HCT116 (cell line): Measurements from ENCODE around the gene PDE4B.

ENCODE experiments used
- CBX3 ChIP-seq: IDR thresholded peaks from 2 replicates; pipeline ENCODE4 v1.6.1; 2012; ENCODE audit warnings: low read depth
- EZH2 ChIP-seq: fragments of 200-600 bp; sonication (generic); IDR thresholded peaks from 2 replicates; pipeline ENCODE4 v1.6.1; 2017; ENCODE audit warnings: antibody characterized with exemption, mixed run types
- POLR2A ChIP-seq: IDR thresholded peaks from 2 replicates; pipeline ENCODE4 v1.7.0; 2011; ENCODE audit warnings: borderline replicate concordance; ENCODE audit not compliant: insufficient read depth, insufficient read length; ENCODE audit errors: extremely low read depth
- RAD21 ChIP-seq: IDR thresholded peaks from 2 replicates; pipeline ENCODE4 v1.6.1; 2012; ENCODE audit warnings: low read depth, mild to moderate bottlenecking
- SP1 ChIP-seq: IDR thresholded peaks from 2 replicates; pipeline ENCODE4 v1.6.1; 2012; ENCODE audit warnings: low read depth
- TF ChIP-seq, protein P1 (sequence below), 3 experiments: fragments of 200-600 bp in 1 of 3; sonication (generic) in 1 of 3; IDR thresholded peaks in 2 of 3; conservative IDR thresholded peaks in 1 of 3; 2 replicates each; pipeline ENCODE4 v1.5.1; 2012 to 2017; ENCODE audit warnings: low read depth in 2 of 3, low read length in 2 of 3, antibody characterized with exemption in 1 of 3, borderline replicate concordance in 1 of 3, control low read depth in 1 of 3, mild to moderate bottlenecking in 1 of 3, mixed read lengths in 1 of 3, mixed run types in 1 of 3, moderate library complexity in 1 of 3; ENCODE audit not compliant: insufficient read depth in 1 of 3
- TF ChIP-seq, protein P2 (sequence below): IDR thresholded peaks from 2 replicates; pipeline ENCODE4 v1.6.1; 2012

DNA sequence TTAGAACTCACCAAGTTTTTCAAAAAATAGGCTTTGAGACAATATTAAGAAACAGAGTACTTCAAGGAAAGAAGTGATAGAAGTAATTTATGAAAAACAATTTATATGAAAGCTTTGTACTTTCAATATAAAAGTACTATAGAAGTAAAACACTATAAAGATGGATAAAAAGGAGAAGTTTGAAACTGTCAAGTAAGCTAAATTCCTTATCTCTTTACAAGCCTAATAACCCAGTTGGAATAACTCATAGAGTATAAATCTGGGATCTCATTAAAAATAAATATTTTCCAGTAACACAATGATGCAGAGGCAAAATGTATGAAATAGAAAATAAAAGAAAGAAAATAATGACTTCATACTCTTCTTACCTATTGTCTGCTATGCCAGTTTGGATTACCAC is 232.5 kb downstream of the PDE4B start:
- TF ChIP-seq, protein P1, sequence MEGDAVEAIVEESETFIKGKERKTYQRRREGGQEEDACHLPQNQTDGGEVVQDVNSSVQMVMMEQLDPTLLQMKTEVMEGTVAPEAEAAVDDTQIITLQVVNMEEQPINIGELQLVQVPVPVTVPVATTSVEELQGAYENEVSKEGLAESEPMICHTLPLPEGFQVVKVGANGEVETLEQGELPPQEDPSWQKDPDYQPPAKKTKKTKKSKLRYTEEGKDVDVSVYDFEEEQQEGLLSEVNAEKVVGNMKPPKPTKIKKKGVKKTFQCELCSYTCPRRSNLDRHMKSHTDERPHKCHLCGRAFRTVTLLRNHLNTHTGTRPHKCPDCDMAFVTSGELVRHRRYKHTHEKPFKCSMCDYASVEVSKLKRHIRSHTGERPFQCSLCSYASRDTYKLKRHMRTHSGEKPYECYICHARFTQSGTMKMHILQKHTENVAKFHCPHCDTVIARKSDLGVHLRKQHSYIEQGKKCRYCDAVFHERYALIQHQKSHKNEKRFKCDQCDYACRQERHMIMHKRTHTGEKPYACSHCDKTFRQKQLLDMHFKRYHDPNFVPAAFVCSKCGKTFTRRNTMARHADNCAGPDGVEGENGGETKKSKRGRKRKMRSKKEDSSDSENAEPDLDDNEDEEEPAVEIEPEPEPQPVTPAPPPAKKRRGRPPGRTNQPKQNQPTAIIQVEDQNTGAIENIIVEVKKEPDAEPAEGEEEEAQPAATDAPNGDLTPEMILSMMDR (IDR thresholded peaks at IDR 0.05 in 2 of 3, conservative IDR thresholded peaks at IDR 0.05 in 1 of 3; ENCODE audit: borderline replicate concordance in 1 of 3, insufficient read depth in 1 of 3, low read depth in 2 of 3, low read length in 2 of 3): no peak
- TF ChIP-seq RAD21: no peak
- TF ChIP-seq POLR2A: no peak
- TF ChIP-seq, protein P2, sequence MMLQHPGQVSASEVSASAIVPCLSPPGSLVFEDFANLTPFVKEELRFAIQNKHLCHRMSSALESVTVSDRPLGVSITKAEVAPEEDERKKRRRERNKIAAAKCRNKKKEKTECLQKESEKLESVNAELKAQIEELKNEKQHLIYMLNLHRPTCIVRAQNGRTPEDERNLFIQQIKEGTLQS: no peak
- TF ChIP-seq EZH2: no peak
- TF ChIP-seq SP1: no peak
- no peak for TF ChIP-seq CBX3
